HG03039 (cell line): Measurements from ENCODE around the gene TMIGD2.

Experiments
- ATAC-seq: cut with Tn5 transposase; IDR thresholded peaks from one replicate; pipeline ENCODE4 v1.9.1; 2021; ENCODE audit warnings: mild to moderate bottlenecking, moderate library complexity; ENCODE audit not compliant: unreplicated experiment

TMIGD2 gene

DNA sequence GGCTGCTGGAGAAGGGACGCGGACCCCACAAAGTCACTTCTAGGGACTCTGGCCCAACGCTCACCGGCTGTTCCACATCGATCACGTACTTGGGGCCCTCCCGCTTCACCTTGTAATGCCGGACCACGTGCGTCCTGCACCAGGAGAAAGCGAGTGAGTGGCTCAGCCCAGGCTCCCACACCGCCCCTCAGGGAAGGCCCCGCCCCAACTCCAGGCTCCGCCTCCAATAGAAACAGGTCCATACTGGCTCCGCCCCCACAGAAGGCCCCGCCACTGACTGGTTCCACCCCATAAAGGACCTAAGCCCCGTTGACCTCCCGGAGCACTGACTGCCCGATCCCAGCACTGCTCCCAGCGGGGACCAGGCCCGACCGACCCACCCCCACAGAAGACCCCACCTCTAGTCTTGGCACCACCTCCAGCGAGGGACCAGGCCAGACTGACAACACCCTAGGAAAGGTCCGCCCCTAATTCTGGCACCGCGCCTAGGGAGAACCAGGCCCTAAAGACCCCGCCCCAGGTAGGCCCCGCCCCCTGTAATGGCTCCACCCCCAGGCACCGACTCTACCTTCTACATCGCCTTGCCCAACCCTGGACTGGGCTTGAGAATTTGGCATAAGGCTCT lies 25.2 kb upstream of the TMIGD2 start:
- ATAC-seq, result no peak

DNA sequence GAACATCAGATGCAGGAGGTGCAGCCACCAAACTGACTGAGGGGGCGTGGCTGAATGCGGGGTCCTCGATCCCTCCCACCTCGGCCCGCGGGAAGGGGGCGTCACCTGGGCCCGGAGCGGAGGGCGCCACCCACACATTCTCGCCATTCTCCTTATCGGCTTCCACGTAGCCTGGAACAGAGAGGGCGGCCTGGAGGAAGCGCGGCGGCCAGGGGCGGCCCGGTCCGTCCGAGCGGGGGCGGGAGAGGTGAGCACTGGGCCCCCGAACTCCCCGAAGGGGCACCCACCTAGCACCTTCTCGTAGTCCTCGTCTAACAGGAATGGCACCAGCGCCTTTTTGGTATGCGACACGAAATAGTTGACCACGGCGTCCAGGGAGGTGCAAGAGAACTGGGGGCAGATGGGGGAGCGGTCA lies 24.7 kb upstream of the TMIGD2 start:
- no peak for ATAC-seq

DNA sequence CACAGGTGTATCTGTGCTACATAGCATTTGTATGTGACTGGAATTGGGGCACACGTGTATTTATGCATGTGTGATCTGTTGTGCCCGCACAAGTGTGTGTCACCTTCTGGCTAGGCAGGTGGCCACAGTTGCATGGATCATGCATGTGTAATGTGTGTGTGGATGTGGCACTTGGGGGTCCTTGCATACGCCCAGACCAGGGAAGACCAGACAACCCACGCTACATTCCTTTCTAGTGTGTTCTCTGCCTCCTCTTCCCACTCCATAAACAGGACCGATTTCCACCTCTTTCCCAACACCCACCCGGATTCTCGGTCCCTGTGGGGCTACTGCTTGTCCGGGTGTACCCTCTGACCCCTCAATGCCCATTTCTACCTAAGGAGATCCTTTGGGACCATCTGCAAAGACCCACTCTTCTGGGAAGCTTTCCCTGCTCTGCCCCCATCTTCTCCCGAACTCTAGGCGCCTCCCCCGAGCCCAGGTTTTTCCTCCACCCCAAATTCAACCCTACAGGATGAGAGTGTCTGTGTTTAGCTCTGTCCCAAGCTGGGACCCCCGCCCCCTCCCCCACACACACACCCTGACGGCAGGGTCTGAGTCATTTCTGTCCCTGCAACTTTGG lies 24.1 kb upstream of the TMIGD2 start:
- no peak for ATAC-seq

DNA sequence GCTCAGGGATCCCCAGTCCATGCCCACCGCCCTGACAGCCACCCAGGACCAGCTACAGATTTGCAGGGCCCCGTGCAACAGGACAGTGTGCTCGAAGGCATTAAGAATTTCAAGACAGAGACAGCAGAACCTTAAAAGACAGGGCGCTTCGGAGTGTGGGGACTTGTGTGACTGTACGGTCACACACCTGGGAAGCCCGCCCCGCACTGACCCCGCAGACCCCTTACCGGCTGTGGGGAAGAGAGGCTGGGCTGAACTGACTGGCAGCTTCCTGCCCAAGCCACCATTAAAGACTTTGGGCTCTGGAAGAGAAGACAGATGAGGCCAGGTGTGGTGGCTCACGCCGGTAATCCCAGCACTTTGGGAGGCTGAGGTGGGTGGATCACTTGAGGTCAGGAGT lies 22.0 kb upstream of the TMIGD2 start:
- no peak for ATAC-seq

DNA sequence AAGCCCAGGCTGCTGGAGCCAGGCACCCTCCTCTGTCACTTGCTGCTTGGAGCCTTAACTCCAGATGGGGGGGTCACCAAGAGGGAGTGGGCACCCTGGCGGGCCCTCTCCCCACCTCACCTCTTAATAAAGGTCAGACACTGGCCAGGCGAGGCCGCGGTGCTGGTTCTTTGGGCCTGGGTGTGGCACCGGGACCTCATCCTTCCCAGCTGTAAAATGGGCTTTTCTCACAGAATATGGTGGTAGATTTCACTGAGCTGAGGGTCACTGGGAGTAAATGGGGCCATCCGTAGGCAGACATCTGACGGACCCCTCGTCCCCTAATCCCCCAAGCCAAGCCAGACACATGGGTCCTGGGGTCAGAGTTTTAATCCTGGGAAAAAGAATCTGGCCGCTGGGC lies 21.5 kb upstream of the TMIGD2 start:
- no peak for ATAC-seq

DNA sequence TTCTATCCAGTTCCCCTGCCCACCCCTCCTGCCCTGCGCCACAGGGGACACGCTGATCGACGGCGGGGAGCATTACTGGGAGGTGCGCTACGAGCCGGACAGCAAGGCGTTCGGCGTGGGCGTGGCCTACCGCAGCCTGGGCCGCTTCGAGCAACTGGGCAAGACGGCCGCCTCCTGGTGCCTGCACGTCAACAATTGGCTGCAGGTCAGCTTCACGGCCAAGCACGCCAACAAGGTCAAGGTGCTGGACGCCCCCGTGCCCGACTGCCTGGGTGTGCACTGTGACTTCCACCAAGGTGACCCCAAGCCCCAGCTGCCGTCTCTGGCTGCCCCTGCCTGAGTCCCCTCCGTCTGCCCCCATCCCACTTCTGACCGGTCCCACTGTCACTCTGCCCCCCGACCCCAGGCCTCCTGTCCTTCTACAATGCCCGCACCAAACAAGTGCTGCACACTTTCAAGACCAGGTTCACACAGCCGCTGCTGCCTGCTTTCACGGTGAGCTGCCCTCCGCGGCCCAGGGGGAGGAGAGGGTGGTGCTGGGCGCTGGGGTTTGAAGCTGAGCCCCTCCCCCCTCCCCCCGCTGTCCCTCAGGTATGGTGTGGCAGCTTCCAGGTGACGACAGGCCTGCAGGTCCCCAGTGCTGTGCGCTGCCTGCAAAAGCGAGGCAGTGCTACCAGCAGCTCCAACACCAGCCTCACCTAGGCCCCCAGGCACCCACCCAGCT lies 20.9 kb upstream of the TMIGD2 start:
- ATAC-seq, result no peak

DNA sequence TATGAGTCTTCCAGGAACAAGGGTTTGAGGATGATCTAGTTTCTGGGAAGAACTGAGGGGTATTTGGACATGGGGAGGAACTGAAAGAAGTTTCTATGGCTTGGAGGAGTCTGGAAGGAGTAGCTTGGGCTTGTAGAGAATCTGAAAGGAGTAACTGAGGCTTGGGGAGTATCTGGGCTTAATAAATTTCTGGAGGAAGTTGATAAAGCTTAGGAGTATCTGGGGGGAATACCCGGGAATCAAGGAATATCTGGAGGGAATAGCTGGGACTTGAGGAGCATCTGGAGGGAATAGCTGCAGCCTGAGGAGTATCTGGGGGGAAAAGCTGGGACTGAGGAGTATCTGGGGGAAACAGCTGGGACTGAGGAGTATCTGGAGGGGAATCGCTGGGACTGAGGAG lies 18.2 kb upstream of the TMIGD2 start:
- ATAC-seq, result no peak

DNA sequence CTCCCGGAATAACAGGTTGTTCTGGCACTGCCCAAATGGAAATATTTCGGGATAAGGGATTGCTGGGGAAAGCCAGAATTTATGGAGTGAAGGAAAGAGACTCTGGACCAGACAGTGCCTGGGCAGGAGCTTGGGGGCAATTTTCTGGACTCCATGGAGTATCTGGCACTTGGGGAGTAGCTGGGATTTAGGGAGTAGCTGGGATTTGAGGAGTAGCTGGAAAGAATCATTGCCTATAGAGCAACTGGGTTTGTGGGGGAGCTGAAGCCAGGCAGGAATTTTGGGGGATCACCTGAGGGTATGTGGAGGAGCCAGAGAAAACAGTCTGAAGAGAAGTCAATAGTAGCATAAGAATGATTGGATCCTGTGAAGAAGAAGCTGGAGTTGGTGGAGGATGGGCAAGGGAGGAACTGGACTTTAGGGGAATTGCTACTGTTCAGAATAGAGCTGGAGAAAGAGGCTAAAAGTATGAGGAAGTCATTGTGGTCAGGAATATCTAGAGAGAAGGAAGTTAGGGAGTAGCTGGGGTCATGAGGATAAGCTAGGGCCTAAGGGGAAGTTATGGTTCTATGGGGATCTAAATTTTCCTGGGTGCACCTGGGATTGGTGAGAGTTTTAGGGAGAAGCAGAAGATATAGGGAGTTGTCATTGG lies 17.0 kb upstream of the TMIGD2 start:
- no peak for ATAC-seq

DNA sequence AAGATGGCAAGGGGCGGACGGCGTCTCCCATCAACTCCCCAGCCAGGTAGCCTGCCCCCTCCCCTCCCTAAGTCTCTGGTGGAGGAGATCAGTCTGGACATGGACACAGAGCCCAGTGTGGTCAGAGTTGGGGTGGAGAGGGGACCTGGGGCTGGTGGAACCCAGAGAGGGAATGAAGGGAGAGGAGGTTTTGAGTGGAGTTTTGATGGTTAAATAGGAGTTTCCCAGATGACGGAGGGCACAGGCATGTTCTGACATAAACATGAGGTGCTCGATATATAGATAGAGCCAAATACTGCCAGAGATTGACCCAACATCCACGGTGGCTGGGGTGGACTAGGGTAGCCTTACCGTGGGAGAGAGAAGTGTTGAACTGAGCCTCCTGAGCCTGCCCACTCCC lies 16.3 kb upstream of the TMIGD2 start:
- ATAC-seq, result no peak

DNA sequence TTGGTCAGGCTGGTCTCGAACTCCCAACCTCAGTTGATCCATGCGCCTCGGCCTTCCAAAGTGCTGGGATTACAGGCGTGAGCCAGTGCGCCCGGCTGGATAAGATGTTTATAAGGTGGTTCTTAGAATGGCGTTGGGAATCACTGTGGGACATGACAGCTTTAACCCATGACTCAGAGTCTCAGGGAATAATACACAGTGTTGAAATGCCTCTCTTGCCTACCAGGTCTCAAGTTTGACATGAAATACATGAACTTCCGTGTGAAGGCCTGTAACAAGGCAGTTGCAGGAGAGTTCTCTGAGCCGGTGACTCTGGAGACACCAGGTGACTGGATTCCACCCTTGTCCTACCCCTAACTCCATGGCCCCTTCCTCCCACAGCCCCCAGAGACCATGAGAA lies 14.8 kb upstream of the TMIGD2 start:
- no peak for ATAC-seq

DNA sequence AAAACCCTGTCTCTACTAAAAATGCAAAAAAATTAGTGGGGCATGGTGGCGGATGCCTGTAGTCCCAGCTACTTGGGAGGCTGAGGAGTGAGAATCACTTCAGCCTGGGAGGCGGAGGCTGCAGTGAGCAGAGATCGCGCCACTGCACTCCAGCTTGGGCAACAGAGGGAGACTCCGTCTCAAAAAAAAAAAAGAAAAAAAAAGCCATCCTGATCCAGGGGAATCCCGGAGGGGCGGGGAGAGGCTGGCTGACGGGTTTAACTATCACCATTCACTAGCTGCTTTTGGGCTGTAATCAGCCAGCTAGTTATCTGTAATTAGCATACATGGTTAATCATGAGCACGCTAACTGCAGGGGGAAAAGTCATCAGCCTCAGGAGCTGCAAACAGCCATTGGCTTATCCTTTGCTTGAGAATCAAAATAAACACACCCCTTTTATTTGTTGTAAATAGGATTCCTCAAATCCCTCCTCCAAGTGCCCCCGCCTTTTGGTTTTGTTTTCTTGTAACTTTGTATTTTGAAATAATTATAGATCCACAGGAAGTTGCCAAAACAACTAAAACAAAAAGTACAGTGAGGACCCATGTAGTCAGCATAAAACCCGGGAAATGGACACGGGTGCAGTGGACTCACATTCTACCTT lies 11.8 kb upstream of the TMIGD2 start:
- ATAC-seq, result no peak

DNA sequence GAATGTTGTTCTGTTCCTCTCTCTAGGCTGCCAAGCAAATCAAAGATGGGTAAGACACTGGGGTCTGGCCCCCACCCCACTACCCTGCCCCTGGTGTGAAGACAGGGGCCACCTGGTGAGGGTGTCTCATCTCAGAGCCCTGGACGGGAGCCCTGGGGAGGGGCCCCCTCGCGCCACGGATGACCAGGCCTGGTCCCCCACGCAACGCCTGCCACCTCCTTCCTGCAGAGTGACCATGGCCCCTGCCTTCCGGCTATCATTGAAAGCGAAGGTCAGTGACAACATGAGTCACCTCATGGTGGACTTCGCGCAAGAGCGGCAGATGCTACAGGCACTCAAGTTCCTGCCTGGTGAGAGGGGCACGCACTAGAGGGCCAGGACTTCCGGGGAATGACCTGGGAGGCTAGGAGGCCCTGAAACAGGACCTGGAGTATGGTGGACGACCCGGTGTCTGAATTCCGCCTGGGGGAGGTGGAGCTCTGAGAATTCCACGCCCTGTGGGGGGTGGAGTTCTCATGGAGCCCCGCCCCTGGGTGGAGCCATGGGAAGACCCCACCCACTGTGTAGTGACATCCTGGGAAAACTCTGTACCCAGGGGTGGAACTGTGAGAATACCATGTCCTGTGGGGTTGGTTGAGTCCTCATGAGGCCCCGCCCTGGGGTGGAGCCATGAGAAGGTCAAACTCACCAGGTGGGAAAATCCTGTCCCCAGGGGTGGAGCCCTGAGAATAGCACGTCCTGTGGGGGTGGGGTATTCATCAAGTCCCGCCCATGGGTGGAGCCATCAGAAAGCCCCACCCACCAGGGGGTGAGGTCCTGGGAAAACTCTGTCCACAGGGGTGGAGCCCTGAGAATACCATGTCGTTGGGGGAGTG lies 8.3 kb upstream of the TMIGD2 start:
- ATAC-seq, result no peak

DNA sequence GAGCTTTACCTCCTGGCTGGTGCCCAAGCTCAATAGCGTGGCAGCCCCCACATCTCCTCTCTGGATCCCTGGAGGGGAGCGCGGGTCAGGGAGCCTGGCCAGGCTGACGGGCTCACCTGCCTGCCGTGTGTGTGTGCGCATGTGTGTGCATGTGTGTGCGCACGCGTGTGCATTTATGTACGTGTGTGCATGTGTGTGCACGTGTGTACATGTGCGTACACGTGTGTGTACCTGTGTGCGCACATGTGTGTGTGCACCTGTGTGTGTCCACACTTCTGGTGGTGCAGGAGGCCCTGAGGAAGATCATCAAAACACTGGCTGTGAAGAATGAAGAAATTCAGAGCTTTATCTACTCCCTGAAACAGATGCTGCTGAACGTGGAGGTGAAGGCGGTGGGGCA lies 3.5 kb upstream of the TMIGD2 start:
- ATAC-seq, result no peak

DNA sequence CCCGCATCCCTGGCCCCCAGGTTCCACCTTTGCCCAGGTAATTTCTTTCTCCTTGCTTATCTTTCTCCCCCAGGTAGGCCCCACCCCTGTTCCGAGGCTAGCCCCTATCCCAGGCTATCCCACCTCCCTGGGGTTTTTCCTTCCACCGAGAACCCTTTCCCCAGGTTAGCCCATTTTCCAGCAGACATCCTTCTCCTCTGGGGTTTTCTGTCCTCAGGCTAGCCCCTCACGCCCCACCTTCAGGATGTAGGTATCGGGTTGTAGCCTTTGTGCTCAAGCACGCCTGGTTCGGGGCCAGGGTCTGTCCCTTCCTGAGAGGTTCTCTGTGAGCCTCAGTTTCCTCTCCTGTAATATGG lies 3.0 kb upstream of the TMIGD2 start:
- no peak for ATAC-seq

DNA sequence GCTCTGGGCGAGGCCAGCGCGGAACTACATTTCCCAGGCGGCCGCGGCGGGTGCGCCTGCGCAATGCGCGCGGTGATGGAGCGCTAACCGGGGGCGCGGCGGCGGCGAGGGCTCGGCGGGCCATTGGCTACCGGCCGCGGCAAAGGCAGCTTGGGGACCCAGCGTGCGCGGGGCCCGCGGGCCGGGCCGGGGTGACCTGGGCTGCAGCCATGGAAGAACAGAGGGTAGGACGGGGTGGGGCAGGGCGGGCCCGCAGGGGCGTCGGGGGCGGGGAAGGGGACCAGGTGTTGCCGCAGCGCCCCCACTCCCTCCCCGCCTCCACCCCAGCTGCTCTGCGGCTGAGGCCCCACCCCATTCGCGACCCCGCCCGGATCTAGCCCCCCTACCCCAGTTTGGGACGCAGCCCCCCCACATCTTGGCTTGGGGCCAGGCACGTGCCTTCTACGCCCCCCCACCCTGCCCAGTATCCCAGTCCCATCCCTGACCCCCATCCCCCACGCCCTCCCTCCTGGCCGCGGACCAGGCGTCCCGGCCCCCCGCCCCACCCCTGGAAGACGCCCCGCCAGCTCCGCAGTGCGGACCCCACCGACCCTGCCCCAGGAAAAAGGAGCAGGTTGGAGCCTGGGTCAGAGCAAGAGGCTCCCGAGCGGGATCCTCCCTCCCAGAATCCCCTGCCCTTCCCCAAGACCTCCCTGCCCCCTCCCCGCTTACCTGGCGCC lies 2.5 kb upstream of the TMIGD2 start, which contains the start of gene FSD1:
FSD1 (plus strand) TSS at position 61 of the 719 bp plus-strand sequence; CDS start at position 210, 149 bp downstream.
- no peak for ATAC-seq

DNA sequence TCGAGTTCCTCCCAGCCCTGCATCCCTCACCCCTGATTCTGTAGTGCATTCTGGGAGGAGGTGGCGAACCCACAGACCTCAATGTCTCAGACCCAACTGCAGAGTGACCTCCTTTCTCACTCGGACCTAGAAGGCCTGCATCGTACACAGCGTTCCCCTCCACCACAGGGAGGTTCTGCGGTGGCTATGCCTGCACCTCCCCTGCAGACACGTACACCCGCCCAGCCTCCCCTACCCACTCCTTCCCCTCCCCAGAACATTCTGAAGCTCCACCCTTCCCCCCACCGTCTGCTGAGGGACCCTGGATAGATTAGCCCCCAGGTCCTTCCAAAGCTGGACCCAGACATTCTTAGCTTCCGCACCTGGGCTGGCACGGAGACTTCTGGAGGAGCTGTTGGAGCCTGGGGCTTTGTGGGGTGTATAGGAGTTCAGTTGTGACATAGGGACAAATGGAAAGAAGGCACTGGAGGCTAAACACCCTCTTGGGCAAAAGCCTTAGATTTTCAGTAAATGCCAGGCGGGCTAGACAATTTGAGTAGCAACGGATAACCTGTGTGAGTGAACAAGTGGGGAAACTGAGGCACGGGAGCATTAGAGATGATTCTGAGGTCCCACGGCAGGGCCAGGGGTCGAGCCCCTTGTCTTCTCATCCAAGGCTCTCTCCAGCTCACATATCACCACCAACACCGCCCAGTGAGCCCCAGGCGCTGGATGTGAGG lies 1.8 kb upstream of the TMIGD2 start:
- no peak for ATAC-seq

DNA sequence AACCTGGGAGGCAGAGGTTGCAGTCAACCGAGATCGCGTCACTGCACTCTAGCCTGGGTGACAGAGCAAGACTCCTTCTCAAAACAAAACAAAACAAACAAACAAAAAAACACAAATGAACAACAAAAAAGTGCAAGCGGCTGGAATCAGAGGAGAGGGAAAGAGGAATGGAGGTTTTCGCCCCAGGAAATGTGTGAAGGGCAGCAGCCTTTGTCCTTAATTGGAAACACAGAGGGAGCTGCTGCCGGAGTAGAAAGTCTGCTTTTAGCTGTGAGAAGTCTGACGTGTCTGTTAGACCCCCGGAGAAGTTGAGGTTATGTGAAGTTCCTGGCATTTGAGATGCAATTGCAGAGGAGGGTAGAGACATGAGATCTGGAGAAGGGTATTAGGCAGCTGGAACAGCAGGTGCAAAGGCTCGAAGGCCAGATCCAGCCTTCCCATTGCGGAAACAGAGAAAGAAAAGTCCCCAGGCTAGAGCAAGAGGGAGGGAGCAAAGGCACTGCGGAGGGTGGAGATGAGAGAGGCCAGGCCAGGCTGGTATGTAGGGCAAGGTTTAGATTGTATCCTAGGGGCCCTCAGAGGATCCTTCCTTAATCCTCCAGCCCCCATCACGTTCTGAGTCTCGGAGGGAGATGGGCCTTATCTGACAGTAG lies 473 bp downstream of the TMIGD2 start:
- ATAC-seq, result no peak

DNA sequence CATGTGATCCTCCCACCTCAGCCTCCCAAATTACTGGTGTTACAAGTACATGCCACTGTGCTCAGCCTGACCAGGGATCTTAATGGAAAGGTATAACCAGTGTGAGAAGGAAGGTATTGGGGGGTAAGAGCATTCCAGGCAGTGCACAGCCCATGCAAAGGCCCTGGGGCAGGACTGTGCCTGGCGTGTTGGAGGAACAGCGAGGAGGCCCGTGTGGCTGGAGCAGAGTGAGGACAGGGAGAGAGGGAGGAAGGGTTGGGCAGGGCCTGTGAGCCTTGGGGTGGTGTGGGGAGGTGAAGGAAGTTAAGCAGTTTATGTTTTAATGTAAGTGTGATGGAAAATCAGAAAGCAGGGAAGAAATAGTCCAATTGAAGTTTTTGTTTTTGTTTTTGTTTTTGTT lies 1.6 kb downstream of the TMIGD2 start:
- no peak for ATAC-seq
